Large intestine (tissue), 3 donors: Measurements from ENCODE around the gene CPA1. TPM values are rescaled to one million over a fixed set of nuclear protein-coding genes. Genes with fewer than 3 reads are reported as not detected.

Experiments used
- DNase-seq, 2 donors: peaks; one replicate each; pipeline versions ENCODE4 v3.0.0 to v3.0.0-alpha.2; 2013
- H3K27ac ChIP-seq: one replicate; pipeline ENCODE4 v1.5.1; 2013; ENCODE audit warnings: low read length
- H3K27me3 ChIP-seq: 2 replicates; pipeline ENCODE4 v1.6.1; 2013; ENCODE audit warnings: low read length; ENCODE audit not compliant: control insufficient read depth, insufficient read depth
- H3K36me3 ChIP-seq: 2 replicates; pipeline ENCODE4 v1.6.1; 2013; ENCODE audit warnings: low read length; ENCODE audit not compliant: control insufficient read depth, insufficient read depth
- H3K4me1 ChIP-seq: one replicate; pipeline ENCODE4 v1.6.1; 2013; ENCODE audit warnings: low read length; ENCODE audit not compliant: control insufficient read depth, insufficient read depth
- H3K4me3 ChIP-seq: one replicate; pipeline ENCODE4 v1.5.1; 2013; ENCODE audit warnings: low read length
- H3K9me3 ChIP-seq: one replicate; pipeline ENCODE4 v1.6.1; 2013; ENCODE audit warnings: mild to moderate bottlenecking, low read depth, low read length, moderate library complexity; ENCODE audit not compliant: control insufficient read depth
- WGBS: methylation state at CpG from one replicate; pipeline ENCODE4 v1.1.5; 2013; ENCODE audit warnings: low lambda C conversion rate; ENCODE audit not compliant: insufficient coverage; 5-methylcytosine and 5-hydroxymethylcytosine counted together
- polyA plus RNA-seq: library from polyadenylated mRNA; unstranded; fragments of 120-200 nt; gene quantifications from one replicate; pipeline ENCODE4 v1.2.1, GENCODE V29; 2013

The CPA1 gene
- polyA plus RNA-seq, 1 donor: 2.1 TPM

DNA sequence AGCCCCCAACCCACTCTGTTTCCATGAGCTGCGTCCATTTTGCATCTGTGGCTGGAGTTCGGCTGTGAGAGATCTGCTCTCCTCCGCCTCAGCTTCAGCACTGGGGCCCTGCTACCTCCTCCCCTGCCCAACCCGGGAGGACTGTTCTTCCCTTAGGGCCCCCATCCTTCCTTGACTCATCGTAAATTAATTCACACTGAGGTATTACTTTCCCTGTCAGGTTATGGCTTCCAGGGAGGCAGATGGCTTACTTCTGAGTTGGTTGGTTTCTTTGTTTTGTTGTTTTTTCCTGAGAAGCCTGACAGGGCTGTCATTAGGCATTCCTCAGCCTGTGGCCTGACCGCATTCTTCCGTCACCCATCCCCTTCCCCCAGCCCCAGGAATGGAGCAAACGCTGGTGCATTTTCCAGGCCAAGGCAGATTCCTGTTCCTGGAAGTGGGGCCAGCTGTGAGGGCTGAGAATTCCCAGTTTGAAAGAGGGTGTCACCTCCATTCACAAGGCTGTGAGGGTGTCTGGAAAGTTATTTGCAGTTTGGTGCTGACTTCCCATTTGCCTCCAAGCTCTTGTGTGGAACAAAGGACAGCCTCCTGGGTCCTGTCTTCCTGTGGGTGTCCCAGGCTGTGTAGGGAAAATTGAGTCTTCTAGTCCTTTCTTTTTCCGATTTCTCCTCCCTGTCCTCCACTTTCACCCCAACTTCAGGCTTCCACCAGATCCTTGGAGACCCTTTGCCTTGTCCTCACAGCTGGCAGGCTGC, 24.0 kb upstream of the CPA1 start:
- Histone ChIP-seq H3K4me1 (peaks cover 19% of the 10 kb centered on the region), H3K27me3 (no peaks in the 10 kb centered on the region), H3K9me3 (no peaks in the 10 kb centered on the region), H3K4me3 (no peak overlapping the region), H3K27ac (peak overlapping the region; percentile 72), H3K36me3 (no peaks in the 10 kb centered on the region)
- DNase-seq: peak in 1 of 2 donors; percentile 67
- no CpG with 5 or more reads among the region's 9 CpGs for WGBS

DNA sequence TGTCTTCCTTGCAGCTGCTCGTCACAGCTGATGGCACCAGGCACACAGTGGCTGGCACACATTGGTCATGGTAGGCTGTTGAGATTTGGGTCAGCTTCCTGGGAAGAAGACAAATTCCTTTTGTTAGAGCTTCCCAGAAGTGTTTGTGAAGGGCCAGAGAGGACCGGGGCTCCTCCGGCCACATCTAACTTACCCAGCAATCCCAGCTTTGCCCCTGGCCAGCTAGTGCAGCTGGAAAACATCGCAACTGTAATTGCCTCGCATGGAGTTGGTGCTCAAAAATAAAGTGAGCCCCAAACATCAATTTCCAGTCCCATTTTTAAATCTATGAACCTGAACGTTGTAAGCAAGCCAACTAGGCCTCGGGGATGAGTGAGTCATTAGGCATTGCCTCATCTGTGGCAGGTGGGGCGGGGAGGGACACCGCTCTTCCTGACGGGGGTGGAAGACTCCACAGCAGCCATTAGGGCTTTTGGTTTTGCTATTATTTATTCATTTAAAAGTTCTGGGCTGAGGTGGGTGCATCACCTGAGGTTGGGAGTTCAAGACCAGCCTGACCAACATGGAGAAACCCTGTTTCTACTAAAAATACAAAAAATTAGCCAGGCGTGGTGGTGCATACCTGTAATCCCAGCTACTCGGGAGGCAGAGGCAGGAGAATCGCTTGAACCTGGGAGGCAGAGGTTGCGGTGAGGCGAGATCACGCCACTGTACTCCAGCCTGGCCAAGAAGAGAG, 23.2 kb upstream of the CPA1 start:
- peak in 1 of 2 donors; percentile 54 for DNase-seq
- Histone ChIP-seq H3K4me1 (peaks cover 18% of the 10 kb centered on the region), H3K27me3 (no peaks in the 10 kb centered on the region), H3K4me3 (no peak overlapping the region), H3K36me3 (no peaks in the 10 kb centered on the region), H3K9me3 (no peaks in the 10 kb centered on the region), H3K27ac (peak overlapping the region; percentile 72)
- WGBS: 93% methylated on average over 3 of the region's 16 CpGs

DNA sequence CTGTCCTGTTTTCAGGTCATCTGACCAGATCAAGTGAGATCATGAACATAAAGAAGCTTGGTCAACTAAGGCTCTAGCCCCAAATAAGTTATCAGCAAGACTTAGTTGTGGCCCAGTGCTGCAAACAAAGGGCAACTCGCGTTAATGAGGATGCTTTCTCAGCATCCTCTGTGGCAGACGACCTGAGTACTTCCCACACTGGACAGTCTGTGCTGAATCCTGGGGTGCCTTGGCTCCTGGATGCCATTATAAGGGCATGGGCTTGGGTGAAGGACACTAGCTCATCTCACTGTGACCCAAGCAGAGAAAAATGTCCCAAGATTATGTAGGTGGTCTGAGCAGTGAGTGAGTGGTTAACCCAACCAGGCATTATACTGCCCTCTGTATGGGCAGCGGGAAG, 21.8 kb upstream of the CPA1 start:
- Histone ChIP-seq H3K9me3 (no peaks in the 10 kb centered on the region), H3K4me1 (peaks cover 15% of the 10 kb centered on the region), H3K27ac (no peak overlapping the region), H3K27me3 (no peaks in the 10 kb centered on the region), H3K36me3 (no peaks in the 10 kb centered on the region), H3K4me3 (no peak overlapping the region)
- DNase-seq: no peak
- no CpG with 5 or more reads among the region's 4 CpGs for WGBS

DNA sequence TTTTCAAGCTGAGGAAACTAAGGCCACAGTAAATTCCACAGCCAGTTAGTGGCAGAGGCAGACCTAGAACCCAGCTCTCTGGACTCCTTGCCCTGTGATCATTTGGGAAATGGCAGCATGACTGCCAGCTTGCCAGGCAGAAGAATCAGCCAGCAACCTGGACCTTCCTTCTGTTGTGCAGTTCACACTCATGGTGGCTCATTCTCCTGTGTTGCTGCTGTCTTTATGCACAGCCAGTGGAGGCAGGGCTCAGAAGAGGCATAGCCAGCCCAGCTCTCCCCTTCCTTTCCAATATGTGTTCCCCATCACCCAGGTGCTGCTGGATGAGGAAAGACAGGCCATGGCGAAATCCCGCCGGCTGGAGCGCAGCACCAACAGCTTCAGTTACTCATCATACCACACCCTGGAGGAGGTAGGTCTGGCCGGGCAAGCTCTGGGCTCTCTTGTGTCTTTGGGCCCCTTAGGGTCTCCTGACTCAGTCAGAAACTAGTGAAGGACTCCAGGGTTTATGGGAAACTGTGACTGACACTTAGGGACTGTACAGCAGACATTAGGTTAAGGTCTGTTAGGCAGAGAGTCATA, 20.9 kb upstream of the CPA1 start:
- H3K36me3 ChIP-seq: no peaks in the 10 kb centered on the region
- H3K4me3 ChIP-seq: no peak overlapping the region
- H3K27ac ChIP-seq: no peak overlapping the region
- no peaks in the 10 kb centered on the region for H3K27me3 ChIP-seq
- no peaks in the 10 kb centered on the region for H3K9me3 ChIP-seq
- peaks cover 22% of the 10 kb centered on the region for H3K4me1 ChIP-seq
- no CpG with 5 or more reads among the region's 5 CpGs for WGBS
- no peak for DNase-seq

DNA sequence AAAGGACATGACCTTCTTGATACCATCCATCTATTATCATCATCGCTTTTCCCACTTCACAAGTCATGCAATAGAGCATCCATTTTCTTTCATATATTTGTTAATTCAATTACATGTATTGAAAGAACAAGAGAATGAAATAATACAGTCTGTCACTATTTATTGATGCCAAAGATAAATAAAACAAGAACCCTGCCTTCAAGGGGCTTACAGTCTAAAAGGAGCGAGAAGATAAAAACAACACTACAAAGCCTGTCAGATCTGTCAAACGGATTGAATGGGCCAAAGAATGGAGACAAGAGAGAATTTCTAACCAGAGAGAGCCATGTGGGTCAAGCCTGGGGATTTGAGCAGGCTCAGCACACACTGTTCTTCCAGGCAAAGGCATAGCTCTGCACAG, 19.8 kb upstream of the CPA1 start:
- WGBS: 100% methylated on average over 1 of the region's 3 CpGs
- Histone ChIP-seq H3K9me3 (no peaks in the 10 kb centered on the region), H3K36me3 (no peaks in the 10 kb centered on the region), H3K27me3 (no peaks in the 10 kb centered on the region), H3K4me1 (peaks cover 34% of the 10 kb centered on the region), H3K27ac (no peak overlapping the region), H3K4me3 (no peak overlapping the region)
- no peak for DNase-seq

DNA sequence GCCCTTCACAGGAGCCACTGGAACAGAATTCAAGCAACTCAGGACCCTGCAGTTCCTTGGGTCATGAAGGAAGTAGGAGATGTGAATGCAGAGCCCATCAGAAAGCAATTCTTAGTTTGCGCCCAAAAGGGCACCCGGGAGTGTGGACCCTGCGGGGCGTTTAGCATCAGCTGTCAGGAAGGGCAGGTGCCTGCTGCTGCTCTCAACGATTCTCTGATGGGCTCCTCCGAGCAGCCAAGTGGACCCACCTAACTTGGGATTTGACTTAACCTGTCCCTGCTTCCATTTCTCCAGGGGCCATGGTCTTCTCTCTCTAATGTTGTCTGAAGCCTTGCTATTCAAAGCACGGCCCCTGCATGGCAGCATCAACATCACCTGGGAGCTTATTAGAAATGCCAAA, 18.6 kb upstream of the CPA1 start:
- WGBS: no CpG with 5 or more reads among the region's 7 CpGs
- Histone ChIP-seq H3K4me3 (no peak overlapping the region), H3K9me3 (no peaks in the 10 kb centered on the region), H3K27ac (no peak overlapping the region), H3K27me3 (no peaks in the 10 kb centered on the region), H3K4me1 (peaks cover 35% of the 10 kb centered on the region), H3K36me3 (no peaks in the 10 kb centered on the region)
- DNase-seq: no peak

DNA sequence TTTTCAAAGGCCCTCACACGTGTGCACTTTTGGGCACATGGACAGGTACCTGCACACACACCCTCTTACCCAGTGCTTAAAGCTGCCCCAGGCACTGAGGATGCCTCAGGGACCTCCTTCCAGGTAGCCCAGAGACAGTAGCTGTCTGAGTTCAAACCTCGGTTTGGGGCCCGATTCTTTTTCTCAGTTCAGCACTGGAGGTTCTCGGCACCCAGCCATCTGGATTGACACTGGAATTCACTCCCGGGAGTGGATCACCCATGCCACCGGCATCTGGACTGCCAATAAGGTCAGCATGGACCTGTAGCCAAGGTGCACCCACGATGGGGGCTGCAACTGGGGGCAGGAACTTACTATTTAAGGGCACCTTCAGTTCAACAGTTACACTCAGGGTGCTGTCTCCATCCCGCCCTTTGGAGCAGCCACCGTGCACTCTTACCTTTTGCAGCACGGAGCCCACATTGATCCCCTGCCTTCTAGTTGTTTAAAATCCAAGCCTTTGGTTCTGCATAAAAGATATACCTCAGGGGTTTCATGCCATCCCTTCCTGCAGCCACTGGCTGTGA, 18.0 kb upstream of the CPA1 start:
- DNase-seq: no peak
- Histone ChIP-seq H3K4me3 (no peak overlapping the region), H3K36me3 (no peaks in the 10 kb centered on the region), H3K9me3 (no peaks in the 10 kb centered on the region), H3K4me1 (peaks cover 38% of the 10 kb centered on the region), H3K27me3 (no peaks in the 10 kb centered on the region), H3K27ac (no peak overlapping the region)
- no CpG with 5 or more reads among the region's 10 CpGs for WGBS

DNA sequence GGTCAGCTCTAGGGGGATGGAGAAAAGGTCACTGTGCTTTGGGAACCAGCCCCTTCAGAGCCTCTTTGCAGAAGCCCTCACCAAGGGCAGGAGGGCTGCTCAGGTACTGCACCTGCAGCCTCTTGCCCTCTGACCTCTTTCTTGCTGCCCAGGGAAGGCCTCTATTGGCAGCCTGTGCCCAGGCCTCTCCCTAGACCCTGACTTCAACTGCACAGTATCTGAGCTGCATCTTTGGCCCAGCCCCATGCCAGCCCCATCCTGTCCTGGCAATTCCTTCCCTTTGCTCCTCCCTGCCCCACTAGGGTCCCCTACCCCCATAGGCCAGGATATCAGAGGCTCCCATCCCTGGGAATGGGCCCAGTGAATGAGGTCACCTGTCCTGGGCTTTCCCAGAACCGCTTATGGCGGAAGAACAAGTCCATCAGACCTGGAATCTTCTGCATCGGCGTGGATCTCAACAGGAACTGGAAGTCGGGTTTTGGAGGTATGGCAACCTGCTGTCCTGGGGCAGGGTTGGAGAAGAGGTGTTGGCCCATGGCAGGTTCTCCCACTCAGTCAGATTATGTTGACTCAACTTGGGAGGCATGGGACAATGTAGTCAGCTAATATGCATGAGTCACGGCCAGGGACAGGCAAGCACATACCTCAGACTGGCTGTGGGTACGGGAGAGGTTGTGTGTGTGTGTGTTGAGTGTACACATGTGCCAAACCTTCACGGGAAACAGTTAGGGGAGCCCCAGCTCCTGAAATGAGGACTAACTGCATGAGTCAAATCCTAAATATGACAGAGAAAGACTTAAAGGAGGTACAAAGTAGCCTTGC, 17.1 kb upstream of the CPA1 start:
- Histone ChIP-seq H3K36me3 (no peaks in the 10 kb centered on the region), H3K4me1 (peaks cover 45% of the 10 kb centered on the region), H3K27me3 (no peaks in the 10 kb centered on the region), H3K9me3 (no peaks in the 10 kb centered on the region), H3K27ac (peak overlapping the region; percentile 21), H3K4me3 (no peak overlapping the region)
- no CpG with 5 or more reads among the region's 8 CpGs for WGBS
- DNase-seq: peak in 1 of 2 donors; percentile 51

DNA sequence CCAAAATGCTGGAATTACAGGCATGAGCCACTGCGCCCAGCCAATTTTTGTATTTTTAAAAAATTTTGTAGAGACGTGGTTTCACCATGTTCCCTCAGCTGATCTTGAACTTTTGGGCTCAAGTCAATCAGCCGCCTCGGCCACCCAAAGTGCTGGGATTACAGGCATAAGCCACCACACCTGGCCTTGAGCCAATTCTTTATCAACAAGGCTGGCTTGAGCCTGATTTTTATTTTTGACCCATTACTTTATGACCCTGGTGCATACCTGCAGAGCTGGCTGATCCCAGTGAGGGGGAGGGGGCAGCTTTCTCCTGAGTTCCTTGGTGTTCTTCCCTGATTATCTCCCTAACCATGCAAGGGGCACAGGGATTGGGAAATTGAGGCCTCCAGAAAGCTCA, 15.8 kb upstream of the CPA1 start:
- Histone ChIP-seq H3K4me1 (peaks cover 55% of the 10 kb centered on the region), H3K27ac (peak overlapping the region; percentile 84), H3K9me3 (no peaks in the 10 kb centered on the region), H3K4me3 (no peak overlapping the region), H3K27me3 (no peaks in the 10 kb centered on the region), H3K36me3 (no peaks in the 10 kb centered on the region)
- 50% methylated on average over 2 of the region's 4 CpGs for WGBS
- peak in 1 of 2 donors; percentile 55 for DNase-seq

DNA sequence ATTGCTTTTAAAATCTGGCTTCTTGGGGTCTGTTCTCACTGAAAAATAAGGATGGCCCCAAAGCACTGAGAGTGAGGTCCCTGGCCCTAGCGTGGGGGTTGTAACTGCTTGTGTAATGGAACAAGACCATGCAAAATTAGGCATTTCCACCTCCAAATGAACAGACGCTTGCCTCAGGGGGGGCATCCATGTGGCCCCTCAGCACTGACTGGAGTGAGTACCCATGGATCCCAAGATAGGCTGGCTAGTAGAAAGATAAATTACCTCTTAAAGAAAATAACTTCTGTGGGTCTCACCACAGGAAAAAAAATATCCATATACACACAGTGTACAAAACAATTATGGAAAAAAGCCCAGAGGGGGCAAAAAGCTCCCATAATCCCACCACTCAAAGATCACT, 15.2 kb upstream of the CPA1 start:
- peak overlapping the region; percentile 84 for H3K27ac ChIP-seq
- WGBS: no CpG with 5 or more reads among the region's 2 CpGs

More for the DNA sequence above, 15.2 kb upstream of the CPA1 start:
- Histone ChIP-seq H3K4me3 (no peak overlapping the region), H3K27me3 (no peaks in the 10 kb centered on the region), H3K4me1 (peaks cover 61% of the 10 kb centered on the region), H3K36me3 (no peaks in the 10 kb centered on the region), H3K9me3 (no peaks in the 10 kb centered on the region)
- no peak for DNase-seq
